Measurements from ENCODE around the gene CCNDBP1.
A peak's percentile ranks its signal among the peaks of the same experiment; 100 is the strongest.

The CCNDBP1 gene

DNA sequence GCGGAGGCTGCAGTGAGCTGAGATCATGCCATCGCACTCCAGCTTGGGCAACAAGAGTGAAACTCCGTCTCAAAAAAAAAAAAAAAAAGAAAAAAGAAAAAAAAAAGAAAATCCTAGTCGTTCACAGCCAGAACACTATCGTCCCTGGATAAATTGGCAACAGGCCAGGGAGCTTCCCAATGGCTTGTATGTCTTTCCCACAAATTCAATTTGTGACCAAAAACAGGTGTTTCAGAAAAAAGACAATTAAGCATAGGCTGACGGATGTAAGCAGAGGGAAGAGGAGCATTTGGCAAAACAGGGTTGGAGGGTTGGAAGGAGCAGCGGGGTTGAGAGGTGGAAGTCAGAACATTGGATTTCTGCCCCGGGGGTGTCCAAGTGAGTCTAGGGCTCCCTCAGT lies 27.1 kb downstream of the CCNDBP1 start:
- H3K4me3 ChIP-seq: no peak overlapping the region
- TF ChIP-seq, protein P1, sequence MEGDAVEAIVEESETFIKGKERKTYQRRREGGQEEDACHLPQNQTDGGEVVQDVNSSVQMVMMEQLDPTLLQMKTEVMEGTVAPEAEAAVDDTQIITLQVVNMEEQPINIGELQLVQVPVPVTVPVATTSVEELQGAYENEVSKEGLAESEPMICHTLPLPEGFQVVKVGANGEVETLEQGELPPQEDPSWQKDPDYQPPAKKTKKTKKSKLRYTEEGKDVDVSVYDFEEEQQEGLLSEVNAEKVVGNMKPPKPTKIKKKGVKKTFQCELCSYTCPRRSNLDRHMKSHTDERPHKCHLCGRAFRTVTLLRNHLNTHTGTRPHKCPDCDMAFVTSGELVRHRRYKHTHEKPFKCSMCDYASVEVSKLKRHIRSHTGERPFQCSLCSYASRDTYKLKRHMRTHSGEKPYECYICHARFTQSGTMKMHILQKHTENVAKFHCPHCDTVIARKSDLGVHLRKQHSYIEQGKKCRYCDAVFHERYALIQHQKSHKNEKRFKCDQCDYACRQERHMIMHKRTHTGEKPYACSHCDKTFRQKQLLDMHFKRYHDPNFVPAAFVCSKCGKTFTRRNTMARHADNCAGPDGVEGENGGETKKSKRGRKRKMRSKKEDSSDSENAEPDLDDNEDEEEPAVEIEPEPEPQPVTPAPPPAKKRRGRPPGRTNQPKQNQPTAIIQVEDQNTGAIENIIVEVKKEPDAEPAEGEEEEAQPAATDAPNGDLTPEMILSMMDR (IDR thresholded peaks at IDR 0.05): no peak
- no peak for DNase-seq (ENCODE audit: low spot score)
- H3K27ac ChIP-seq: no peak overlapping the region

DNA sequence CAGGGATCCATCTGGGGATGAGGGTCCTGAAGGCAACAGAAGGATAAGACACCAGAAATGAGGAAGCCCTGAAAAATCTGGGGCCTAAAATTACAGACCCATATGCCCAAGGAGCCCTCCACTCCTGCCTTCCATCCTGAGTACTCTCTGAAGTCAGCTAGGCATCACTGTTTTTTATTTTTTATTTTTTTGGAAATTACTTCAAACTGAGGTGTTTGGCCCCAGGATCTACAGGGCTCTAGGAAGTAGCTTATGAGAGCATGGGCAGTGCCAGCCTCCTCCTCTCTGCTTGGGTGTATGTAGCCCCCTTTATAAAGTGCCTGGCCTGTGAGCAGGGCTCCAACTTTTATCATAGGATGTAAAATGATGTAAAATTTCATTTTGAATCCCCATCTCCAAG lies 27.7 kb downstream of the CCNDBP1 start:
- peak; percentile 36 for DNase-seq (ENCODE audit: low spot score)
- TF ChIP-seq, protein P1 (IDR thresholded peaks at IDR 0.05): no peak
- Histone ChIP-seq H3K4me3 (no peak overlapping the region), H3K27ac (no peak overlapping the region)

DNA sequence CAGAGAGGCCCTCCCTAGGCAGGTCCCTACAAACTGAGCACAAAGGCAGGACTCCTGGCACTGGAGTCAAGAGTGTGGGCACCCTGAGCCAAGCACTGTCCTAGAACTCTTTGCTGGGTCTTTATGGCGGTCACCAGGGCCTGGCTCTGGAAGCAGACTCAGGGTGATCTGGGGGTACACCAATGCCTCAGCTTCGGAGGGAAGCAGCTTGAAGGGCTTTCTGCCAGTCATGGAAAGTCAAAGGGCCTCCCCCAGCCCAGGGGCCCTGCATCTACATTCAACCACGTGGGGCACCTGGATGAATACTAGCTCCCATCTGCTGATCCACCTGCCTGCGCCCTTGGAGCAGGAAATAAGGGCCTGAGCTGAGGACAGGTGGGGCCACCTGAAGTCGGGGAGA lies 28.3 kb downstream of the CCNDBP1 start:
- Histone ChIP-seq H3K27ac (no peak overlapping the region), H3K4me3 (no peak overlapping the region)
- TF ChIP-seq, protein P1 (IDR thresholded peaks at IDR 0.05): no peak
- DNase-seq (ENCODE audit: low spot score): peak; percentile 60

DNA sequence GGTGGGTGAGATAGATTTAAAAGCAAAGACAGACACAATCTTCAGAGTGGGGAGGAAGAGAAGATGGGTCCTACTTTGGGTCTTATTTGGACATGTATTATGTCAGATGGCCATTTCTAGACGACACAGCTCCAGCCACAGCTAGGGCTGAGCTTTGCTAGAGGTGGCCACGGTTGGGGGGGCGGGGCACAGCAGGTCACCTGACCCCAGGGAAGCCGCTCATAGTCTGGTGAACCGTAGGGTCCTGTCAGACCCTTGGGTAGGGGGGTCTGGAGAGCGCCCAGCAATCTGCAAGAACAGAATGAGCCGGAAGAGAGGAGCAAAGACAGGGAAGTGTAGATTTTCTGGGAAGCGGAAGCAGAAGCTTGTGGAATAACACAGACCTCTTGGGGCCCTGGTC lies 29.0 kb downstream of the CCNDBP1 start:
- Histone ChIP-seq H3K27ac (no peak overlapping the region), H3K4me3 (no peak overlapping the region)
- TF ChIP-seq, protein P1 (IDR thresholded peaks at IDR 0.05): no peak
- peak; percentile 56 for DNase-seq (ENCODE audit: low spot score)

DNA sequence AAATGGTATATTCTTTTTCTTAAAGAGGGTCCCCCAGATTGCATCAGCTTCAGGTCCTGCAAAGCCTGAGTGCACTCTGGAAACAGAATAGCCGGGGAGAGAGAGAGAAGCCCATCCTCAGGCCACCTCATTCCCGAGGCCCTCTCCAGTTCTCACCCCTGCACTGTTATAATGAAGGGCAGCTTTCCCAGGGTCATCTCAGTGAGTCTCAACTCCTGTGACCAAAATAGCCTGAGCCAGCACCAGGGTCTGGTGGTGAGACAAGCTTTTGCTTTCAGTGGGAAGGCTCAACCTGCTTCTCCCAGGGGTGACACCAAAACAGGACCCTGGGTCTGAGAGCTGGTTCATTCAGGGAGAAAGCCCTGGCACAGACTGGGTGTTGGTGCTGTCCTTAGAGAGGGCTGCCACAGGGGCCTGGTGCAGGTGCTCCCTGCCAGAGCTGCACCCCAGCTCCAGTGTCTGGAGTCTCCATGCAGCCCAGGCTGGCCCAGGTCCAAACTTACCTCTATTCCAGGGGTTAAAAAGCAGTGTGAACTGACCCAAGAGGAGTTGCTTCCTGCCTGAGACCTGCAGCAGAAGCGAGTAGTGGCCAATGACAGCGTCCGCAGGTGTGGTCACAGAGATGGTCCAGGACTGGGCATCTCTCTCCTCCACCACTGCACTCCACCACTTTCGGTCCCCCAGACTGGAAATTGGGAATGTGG lies 29.5 kb downstream of the CCNDBP1 start:
- DNase-seq (ENCODE audit: low spot score): peak; percentile 53
- TF ChIP-seq, protein P1 (IDR thresholded peaks at IDR 0.05): no peak
- no peak overlapping the region for H3K4me3 ChIP-seq
- no peak overlapping the region for H3K27ac ChIP-seq

DNA sequence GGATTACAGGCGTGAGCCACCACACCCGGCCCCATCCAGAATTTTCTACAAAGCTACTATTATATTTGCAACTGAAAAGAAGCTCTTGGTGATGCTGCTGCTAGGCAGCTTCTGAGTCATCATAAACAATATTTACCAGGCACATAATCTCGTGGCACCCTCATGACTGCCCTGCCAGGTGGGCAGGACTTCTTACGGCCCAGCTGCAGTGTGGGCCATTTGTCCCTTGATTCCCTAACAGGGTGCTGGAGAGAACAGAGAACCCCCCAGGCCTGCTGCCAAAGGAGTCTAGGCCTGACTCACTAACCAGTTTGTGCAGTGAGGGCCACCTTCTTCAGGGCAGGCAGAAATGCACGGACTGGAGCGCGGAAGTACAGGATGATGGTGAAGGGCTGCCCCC lies 30.8 kb downstream of the CCNDBP1 start:
- H3K27ac ChIP-seq: no peak overlapping the region
- H3K4me3 ChIP-seq: no peak overlapping the region
- peak; percentile 45 for DNase-seq (ENCODE audit: low spot score)
- TF ChIP-seq, protein P1 (IDR thresholded peaks at IDR 0.05): no peak
